Measurements from ENCODE around the gene SPACA5. TPM values are rescaled to one million over a fixed set of nuclear protein-coding genes. Genes with fewer than 3 reads are reported as not detected.

Gene SPACA5
- total RNA-seq, 1 donor from 2014 or later: 9.6 TPM

GRCh38 chrX:48059296-48059639, 52.5 kb downstream of the SPACA5 start:
- Mint-ChIP-seq H3K4me3 (no peak overlapping the region), H3K27me3 (ENCODE audit: insufficient read depth, low read depth) (no peaks in the 10 kb centered on the region), H3K9me3 (peaks cover 36% of the 10 kb centered on the region), H3K4me1 (no peaks in the 10 kb centered on the region), H3K27ac (no peak overlapping the region), H3K36me3 (peaks cover 3% of the 10 kb centered on the region)
- no peak for DNase-seq (ENCODE audit: low spot score)
- Histone ChIP-seq H2AFZ (replicated peaks) (no peak overlapping the region), H3K27me3 (no peaks in the 10 kb centered on the region), H3K36me3 (no peaks in the 10 kb centered on the region), H3F3A (ENCODE audit: low read depth) (no peaks in the 10 kb centered on the region), H3K79me2 (ENCODE audit: low read depth) (no peaks in the 10 kb centered on the region), H4K20me1 (ENCODE audit: low read depth) (no peaks in the 10 kb centered on the region), H3K9me3 (ENCODE audit: low read depth) (peaks cover 13% of the 10 kb centered on the region), H3K9ac (no peak overlapping the region), H3K4me3 (no peak overlapping the region), H3K27ac (no peak overlapping the region), H3K4me1 (no peaks in the 10 kb centered on the region), H3K4me2 (no peak overlapping the region)
- TF ChIP-seq EZH2phosphoT487 (IDR thresholded peaks at IDR 0.05): no peak
- no peak for TF ChIP-seq EZH2 (IDR thresholded peaks at IDR 0.05)
- TF ChIP-seq CTCF (IDR thresholded peaks at IDR 0.05): no peak

Other genes with a start within 250 kb of the SPACA5 start
- 5.1 and 5.4 TPM in 2 replicates for gene ZNF81, start 170.1 kb upstream of the SPACA5 start, total RNA-seq (ENCODE audit: low replicate concordance)
- gene ZNF182, start 3.0 kb upstream of the SPACA5 start, total RNA-seq (ENCODE audit: low replicate concordance): 9.8 and 15.2 TPM in 2 replicates
- gene ZNF630, start 64.7 kb downstream of the SPACA5 start, total RNA-seq (ENCODE audit: low replicate concordance): 2.1 and 2.4 TPM in 2 replicates
- gene SPACA5B, start 123.6 kb downstream of the SPACA5 start, total RNA-seq (ENCODE audit: low replicate concordance): not detected in 2 replicates
- not detected in 2 replicates for gene SSX5, start 189.8 kb downstream of the SPACA5 start, total RNA-seq (ENCODE audit: low replicate concordance)
- not detected in 2 replicates for gene SSX1, start 248.4 kb downstream of the SPACA5 start, total RNA-seq (ENCODE audit: low replicate concordance)